CD4-positive, alpha-beta T cell treated with Interleukin-15 for 4 hours (primary cell): ENCODE results near the gene BIVM.
"Not testable (repeated sequence)": the region's sequence is repeated elsewhere in the genome, so short reads cannot be mapped to it uniquely, and the experiment has no call there.

Source experiments
- DNase-seq: peaks from one replicate; pipeline ENCODE4 v3.0.0-alpha.2; 2020; ENCODE audit warnings: low spot score

BIVM gene

DNA sequence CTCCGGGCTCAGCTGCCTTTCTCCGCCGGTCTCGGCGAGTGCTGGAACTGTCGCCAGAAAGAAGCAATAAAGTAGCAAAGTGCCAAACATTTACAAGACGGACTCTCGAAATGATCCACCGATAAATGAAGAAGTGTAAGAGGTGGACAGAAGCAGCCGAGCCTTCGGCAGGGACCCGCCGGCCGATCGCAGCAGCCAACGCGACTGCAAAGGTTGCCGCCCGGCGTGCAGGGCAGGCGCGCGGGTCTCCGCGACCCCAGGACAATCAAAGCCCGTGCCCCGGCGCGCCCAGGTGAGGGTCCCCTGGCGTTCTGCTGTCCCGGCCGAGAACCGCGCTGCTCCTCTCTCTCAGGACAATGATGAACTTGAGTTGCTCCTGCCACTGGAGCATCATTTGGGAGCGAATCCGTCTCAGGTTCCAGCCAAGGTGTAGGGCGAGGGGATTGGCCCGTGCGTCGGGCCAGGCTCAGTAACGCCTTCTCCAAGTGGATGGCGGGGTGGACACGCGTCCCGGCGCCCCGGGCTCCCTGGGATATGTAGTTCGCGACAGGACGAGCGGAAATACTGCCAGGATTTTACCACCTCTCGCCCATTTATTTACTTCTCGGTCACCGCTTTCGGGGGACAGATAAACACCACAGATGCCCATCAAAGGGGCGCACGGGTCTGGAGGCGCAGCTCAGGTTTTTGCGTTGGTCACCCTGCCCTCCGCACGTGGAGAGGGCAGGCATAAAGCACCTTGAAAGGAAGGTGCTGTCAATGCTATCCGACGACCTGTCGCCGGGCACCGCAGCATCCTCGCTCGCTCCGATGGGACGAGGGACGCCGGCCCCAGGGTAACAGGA is at the start of gene BIVM, which contains the start of gene POGLUT2:
Gene BIVM, plus strand, starts transcription at position 539 of the 845 bp plus-strand sequence. CDS start 8,149 bp downstream, outside the sequence.
Gene POGLUT2, minus strand, starts transcription at position 396 of the 845 bp plus-strand sequence. Its CDS starts 306 bp downstream, at position 90.
- peak; percentile 68 for DNase-seq

GRCh38 chr13:102751886-102752285 is 47.0 kb upstream of the BIVM start:
- DNase-seq, result no peak

- DNase-seq, result no peak
Measured at GRCh38 chr13:102757006-102757405, 41.9 kb upstream of the BIVM start.

GRCh38 chr13:102758842-102759241 is 40.1 kb upstream of the BIVM start:
- DNase-seq, result no peak

GRCh38 chr13:102761071-102761470 is 37.8 kb upstream of the BIVM start:
- no peak for DNase-seq

DNA sequence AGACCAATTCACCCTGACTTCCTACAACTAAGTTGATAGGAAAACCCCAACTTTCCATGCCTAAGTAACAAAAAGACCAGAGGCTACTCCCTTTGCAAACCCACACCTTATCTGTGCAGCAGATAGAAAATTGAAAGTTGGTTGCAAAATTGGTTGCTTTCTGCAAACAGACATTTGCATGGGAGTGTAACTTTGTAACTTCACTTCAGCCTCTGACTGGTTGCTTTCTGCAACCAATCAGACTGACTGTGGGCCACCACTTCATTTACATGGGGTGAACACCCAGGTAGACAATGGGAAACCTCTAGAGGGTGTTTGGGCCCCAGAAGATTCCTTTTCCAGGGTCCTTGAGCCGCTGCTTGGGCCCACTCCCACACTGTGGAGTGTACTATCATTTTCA is 35.2 kb upstream of the BIVM start:
- DNase-seq, result no peak

DNA sequence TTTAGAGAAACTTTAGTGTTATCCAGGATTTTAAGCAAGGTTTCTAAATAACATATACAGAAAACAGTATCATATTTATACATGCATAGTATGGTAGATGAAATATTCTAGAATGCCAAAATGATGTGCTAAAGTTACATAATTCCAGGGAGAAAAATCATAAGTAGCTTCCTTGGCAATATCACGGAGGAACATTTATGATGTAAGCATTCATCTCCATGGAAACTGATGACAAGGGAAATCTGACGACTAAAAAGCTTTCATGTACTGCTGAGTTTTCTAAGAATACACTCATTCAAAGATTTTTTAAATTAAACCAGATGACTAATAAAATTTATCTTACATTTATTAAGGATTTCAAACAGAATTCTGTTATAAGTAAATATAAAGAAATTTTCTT is 30.0 kb upstream of the BIVM start:
- DNase-seq, result no peak

GRCh38 chr13:102769679-102770078 is 29.2 kb upstream of the BIVM start:
- no peak for DNase-seq

DNA sequence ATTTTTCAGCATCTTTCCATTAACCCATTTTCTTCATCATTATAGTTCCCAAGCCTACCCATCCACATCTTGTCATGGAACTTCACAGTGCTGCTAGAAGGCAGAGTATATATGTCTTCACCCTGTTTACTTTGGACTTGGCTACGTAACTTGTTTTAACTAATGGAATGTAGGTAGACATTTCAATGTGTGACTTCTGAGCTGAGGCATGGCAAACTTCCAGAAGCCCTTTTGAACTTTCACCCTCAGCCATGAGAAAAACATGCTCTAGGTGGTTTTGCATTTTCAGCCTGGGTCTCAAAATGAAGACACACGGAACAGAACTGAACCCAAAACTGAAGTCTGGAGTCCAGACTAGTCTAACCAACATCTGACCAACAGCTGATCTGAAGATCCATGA is 28.5 kb upstream of the BIVM start:
- no peak for DNase-seq

DNA sequence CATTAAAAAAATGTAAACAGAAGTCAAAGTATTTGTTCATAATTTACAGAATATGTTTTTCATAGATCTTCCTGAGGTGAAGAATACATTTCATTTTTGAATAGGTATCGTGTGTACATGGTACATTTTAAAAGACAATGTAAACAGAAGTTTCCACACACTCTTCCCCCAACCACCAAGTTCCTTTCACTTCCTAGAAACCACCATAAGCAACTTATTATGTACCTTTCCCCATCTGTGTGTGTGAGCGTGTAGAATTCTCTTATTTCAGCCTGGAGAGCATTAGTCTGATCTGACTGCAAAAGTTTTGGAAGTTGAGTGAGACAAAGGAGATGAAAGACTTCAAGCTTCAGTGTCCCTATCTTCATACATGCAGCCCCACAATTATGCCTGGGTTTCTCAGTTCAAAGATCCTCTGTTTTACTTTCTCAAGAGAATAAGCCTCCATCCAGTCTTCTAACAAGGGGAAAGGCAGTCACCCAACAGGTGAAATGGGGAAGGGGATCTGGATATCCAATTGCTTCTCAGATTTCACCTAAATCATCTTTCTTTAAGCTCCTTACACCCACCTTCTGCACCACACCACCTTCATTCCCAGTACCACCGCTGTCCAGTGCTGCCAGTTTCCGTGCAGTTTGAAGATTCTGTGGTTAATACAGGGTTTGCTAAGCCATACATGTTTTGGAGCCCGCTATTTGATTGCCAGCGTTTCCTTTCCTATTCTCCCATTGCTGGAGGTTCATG is 27.4 kb upstream of the BIVM start:
- DNase-seq, result no peak

DNA sequence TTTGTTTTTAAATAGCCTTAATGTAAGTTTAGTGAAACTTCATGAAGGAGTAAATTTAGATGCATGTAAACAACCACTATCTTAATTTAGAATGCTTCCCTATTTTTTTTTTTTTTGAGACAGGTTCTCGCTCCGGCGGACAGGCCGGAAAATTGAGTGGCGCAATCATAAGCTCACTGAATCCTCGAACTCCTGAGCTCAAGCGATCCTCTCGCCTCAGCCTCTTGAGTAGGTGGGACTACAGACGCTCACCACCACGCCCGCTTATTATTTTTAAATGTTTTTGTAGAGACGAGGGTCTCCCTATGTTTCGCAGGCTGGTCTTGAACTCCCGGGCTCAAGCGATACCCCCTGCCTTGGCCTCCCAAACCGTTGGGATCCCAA is 26.9 kb upstream of the BIVM start:
- DNase-seq, result no peak

- DNase-seq, result peak; percentile 86
Measured at GRCh38 chr13:102773441-102774213, 25.3 kb upstream of the BIVM start, which contains the start of gene TEX30. TEX30 (minus strand) TSS chr13:102773786; CDS start chr13:102770026, 3,760 bp downstream.

- no peak for DNase-seq
Measured at GRCh38 chr13:102774214-102774568, 24.7 kb upstream of the BIVM start.

- DNase-seq, result no peak
Measured at GRCh38 chr13:102774591-102775520, 24.1 kb upstream of the BIVM start.

DNA sequence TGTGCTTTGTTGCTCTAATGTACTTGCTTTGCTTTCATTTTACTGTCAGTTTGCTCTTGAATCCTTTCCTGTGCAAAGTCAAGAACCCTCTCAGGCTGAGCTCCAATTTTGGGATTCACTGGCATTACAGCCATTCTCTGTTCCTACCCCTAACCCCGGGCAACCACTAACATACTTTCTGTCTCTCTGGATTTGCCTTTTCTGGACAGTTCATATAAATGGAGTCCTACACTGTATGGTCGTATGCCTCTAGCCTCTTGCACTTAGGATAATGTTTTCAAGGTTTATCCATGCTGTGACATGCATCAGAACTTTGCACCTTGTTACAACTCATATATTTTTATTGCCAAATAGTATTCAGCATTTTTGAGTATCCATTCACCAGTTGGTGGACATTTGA is 22.6 kb upstream of the BIVM start:
- no peak for DNase-seq

GRCh38 chr13:102777736-102778135 is 21.2 kb upstream of the BIVM start:
- no peak for DNase-seq

- DNase-seq, result peak; percentile 26
Measured at GRCh38 chr13:102779436-102780159, 19.3 kb upstream of the BIVM start.

GRCh38 chr13:102780656-102781055 is 18.3 kb upstream of the BIVM start:
- not testable (repeated sequence) for DNase-seq

- DNase-seq, result no peak
Measured at GRCh38 chr13:102781591-102781990, 17.3 kb upstream of the BIVM start.

GRCh38 chr13:102784483-102784882 is 14.4 kb upstream of the BIVM start:
- no peak for DNase-seq

- DNase-seq, result no peak
Measured at GRCh38 chr13:102788683-102789082, 10.2 kb upstream of the BIVM start.
